ENCODE results near the gene HDC.

HDC gene, protein sequence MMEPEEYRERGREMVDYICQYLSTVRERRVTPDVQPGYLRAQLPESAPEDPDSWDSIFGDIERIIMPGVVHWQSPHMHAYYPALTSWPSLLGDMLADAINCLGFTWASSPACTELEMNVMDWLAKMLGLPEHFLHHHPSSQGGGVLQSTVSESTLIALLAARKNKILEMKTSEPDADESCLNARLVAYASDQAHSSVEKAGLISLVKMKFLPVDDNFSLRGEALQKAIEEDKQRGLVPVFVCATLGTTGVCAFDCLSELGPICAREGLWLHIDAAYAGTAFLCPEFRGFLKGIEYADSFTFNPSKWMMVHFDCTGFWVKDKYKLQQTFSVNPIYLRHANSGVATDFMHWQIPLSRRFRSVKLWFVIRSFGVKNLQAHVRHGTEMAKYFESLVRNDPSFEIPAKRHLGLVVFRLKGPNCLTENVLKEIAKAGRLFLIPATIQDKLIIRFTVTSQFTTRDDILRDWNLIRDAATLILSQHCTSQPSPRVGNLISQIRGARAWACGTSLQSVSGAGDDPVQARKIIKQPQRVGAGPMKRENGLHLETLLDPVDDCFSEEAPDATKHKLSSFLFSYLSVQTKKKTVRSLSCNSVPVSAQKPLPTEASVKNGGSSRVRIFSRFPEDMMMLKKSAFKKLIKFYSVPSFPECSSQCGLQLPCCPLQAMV

GRCh38 chr15:50265620-50266019 is at the start of gene HDC:
TSS of gene HDC (minus strand) at chr15:50265726. CDS start at chr15:50265623, 103 bp downstream.
- DNase-seq (ENCODE audit: low spot score): no peak

DNA sequence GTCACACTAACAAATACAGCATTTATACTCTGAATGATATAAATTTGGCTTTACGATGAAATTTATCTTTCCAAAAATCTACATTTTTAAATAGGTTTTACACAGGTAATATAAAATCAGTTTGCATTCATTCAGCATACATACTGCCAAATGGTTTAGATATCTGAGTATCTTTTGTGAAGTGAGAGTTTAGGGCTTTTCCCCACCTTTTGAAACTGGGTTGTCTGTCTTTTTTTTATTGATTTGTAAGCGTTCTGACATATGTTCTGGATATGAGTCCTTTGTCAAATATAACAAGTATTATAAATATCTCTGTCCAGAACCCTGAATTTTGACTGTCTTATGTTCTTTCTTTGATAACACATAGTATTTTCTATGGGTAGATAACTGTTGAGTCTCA is 47.1 kb upstream of the HDC start:
- no peak for DNase-seq (ENCODE audit: low spot score)

DNA sequence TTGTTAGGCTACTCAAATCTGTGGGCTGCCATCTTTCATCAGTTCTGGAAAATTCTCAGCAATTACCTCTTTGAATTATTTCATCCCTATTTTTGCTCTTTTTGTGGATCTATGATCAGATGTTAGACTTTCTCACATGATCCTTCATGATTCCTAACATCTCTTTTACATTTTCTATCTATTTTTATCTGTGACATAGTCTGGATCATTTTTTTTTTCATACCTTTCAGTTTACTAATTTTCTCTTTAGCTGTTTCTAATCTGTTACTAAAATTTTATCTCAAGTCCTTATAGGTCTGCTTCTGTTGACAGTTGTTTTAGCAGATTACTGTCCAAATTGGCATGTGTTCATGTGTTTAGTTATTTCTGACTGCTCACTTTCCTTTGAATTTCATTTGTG is 42.3 kb upstream of the HDC start:
- no peak for DNase-seq (ENCODE audit: low spot score)

DNA sequence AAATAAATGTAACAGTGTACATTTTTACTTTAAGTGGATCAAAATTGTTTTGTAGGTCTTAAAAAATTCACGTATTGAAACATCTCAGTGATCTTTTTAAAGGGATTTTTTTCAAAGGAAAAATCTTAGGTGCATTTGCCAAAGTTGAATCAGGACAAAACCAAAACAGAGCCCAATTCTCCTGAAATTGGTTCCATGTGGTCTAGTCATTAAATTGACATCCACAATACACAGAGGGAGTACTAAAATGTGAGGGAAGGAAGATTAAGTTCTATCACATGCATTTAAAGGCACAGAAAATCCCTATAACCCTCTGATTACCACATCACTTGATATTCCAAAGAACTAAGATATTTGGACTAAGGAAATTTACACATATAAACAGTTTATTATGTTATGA is 39.3 kb upstream of the HDC start:
- no peak for DNase-seq (ENCODE audit: low spot score)

DNA sequence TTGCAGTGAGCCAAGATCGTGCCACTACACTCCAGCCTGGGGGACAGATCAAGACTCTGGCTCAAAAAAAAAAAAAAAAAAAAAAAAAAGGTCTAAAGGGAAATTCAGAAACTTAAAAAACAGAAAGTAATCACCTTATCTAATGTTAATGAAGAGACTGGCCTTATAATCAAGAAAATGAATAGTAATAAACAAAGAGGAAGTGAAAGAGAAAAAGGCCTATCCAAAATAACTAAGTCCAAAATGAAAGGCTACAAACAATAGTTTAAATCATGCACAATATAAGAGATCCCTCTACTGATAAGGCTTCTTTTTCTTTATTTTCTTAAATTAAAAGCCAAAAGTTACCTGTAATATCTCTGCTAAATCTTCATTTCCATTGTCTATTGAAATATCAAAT is 37.1 kb upstream of the HDC start:
- no peak for DNase-seq (ENCODE audit: low spot score)

DNA sequence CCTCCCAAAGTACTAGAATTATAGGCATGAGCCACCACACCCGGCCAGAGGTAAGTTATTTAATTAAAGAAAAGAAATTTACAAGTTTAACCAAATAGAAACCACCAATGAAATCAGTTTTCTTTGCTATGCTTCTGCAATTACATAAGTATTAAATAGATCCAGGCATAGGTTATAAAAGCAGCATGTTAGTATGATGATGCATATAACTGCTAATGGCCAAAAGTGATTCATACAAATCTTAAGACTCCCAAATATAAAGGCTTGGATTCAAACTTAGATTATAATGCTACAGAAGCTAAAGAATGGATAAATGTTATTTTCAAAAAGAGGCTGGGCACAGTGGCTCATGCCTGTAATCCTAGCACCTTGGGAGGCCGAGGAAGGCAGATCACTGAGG is 32.8 kb upstream of the HDC start:
- no peak for DNase-seq (ENCODE audit: low spot score)

GRCh38 chr15:50295966-50296365 is 30.4 kb upstream of the HDC start:
- DNase-seq (ENCODE audit: low spot score): no peak

- DNase-seq (ENCODE audit: low spot score): no peak
These were observed 24.2 kb upstream of the HDC start for GRCh38 chr15:50289749-50290148.

DNA sequence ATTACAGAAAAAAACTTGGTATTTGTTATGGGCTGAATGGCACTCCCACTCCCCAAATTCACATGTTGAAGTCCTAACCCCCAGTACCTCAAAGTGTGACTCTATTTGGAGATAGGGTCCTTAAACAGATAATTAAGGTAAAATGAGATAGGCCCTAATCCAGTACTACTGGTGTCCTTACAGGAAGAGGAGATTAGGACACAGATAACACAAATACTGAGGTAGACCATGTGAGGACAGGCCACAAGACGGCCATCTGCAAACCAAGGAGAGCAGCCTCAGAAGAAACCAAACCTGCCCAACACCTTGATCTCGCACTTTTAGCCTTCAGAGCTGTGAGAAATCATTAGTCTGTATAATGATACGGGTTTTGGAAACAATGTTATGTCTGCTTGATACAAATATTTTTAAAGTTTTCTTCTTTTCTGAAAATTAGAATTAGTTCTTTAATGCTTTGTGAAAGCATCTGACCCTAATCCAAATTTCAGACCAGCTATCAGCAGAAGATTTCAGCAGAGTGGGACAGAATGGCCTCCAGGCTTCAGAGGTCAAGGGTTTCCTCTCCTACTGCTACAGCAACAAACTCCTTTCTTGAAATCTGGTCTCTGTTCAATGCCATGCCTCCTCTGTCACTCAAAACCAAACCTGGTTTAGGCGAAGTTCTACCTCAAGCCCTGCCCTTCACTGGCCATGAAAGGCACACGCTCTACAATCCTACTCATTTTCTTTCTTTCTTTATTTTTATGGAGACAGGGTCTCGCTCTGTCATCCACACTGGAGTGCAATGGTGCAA is 22.0 kb upstream of the HDC start:
- no peak for DNase-seq (ENCODE audit: low spot score)

DNA sequence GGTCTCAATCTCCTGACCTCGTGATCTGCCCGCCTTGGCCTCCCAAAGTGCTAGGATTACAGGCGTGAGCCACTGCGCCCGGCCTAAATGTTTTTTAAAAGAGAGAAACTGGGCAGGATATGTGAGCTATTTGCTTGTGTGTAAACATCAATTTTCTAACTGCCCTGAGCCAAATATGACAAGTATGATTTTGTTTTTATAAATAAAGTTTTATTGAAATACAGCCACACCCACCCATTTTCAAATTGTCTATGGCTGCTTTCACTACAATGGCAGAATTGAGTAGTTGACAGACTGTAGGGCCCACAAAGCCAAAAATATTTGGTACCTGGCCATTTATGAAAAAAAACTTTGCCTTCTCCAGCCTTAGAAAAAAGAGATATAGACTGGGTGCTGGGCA is 15.9 kb upstream of the HDC start:
- no peak for DNase-seq (ENCODE audit: low spot score)

- DNase-seq (ENCODE audit: low spot score): no peak
These were observed 14.7 kb upstream of the HDC start for GRCh38 chr15:50280271-50280670.

DNA sequence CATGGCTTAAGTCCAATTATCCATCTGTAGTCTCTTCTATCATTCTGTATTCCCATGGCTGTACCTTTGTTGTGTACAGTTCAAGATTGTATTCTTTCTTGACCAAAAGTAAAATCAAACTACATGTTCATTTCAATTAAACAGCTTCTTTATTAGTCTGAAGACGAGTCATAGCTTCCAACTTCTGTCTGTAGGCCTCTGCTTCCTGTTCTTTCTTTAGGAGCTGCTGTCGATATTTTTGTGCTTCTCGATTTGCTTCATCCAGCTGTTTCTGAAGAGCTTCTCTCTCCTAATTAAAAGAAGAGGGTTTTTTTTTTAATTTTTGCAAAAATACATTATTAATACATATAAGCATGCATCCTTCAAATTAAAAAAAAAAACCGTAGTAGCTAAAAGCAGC is 13.0 kb upstream of the HDC start:
- DNase-seq (ENCODE audit: low spot score): peak; percentile 7

DNA sequence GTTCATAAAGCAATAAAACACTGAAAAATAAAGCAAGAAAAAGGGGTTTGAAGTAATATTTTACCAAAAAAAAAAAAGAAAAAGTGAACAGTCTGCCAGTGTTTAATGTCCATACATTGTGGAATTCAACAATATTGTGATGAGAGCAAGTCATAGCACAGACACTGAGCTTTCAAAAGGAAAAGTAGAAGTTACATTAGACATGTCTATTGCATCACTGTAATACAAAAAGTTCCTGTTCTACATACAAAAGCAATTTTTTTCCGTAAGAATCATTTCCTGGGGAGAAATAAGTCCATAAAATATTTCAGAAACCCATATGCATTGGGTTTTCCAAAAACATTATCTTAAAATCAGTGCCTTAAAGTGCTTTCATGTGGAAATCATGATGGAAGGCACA is 11.8 kb upstream of the HDC start:
- DNase-seq (ENCODE audit: low spot score): no peak

GRCh38 chr15:50275908-50276307 is 10.4 kb upstream of the HDC start:
- DNase-seq (ENCODE audit: low spot score): no peak

DNA sequence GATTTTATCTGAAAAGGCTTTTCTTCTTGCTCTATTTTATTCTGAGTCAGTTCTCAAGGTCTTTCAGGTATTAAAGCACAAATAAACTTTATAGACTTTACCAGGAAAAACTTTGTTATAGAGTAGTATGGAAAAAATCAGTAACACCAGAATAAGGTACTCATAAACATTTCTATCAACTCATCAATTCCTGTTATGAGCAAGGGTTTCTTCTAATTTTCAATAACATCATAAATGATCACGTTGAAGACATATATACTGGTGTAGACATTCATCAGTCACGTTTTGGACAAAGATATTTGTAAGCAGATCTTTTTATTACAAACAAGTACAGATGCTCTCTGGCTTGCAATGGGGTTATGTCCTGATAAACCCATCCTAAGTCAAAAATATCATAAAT is 9.6 kb upstream of the HDC start:
- DNase-seq (ENCODE audit: low spot score): no peak

DNA sequence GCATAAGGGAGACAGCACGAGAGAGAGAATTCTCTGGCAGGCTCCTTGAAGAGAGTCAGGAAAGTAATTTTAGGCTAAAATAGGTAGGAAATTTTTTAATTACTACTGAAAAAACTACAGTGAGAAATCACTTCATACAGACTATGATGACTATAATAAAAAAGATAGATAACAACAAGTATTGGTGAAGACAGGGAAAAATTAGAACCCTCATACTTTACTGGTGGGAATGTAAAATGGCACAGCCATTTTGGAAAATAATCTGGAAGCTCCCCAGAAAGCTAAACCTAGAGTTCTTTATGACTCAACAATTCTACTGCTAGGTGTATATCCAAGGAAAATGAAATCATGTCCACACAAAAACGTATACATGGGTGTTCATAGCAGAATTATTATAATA is 2.1 kb upstream of the HDC start:
- no peak for DNase-seq (ENCODE audit: low spot score)

GRCh38 chr15:50262533-50262932 is 3.0 kb downstream of the HDC start:
- DNase-seq (ENCODE audit: low spot score): no peak

- DNase-seq (ENCODE audit: low spot score): no peak
These were observed 3.5 kb downstream of the HDC start for GRCh38 chr15:50261981-50262380.

DNA sequence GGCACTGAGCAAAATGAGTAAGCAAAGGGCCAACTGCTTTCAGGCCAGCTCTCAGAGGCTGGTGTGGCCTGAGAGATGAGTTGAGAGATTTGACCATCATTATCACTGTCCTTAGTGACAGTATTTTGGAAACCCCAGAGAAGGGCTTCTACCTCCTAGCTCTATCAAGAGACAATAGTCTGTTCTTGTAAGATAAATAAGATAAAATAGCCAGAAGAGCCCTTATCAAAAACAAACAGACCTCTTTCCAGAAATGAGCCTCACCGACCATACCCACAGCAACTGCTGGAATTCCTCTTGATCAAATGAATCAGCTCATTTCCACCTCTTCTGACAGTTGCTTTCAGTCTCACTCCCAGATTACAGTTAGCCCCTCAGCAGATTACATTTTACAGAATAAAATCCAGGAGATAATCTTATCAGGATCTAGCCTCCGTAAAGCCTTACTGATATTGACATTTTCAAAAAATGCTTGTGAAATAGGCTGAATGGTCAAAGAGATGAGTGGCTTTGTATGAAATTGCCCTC is 4.5 kb downstream of the HDC start:
- DNase-seq (ENCODE audit: low spot score): no peak

- no peak for DNase-seq (ENCODE audit: low spot score)
These were observed 6.2 kb downstream of the HDC start for GRCh38 chr15:50259276-50259675.

GRCh38 chr15:50257924-50258323 is 7.6 kb downstream of the HDC start:
- no peak for DNase-seq (ENCODE audit: low spot score)

DNA sequence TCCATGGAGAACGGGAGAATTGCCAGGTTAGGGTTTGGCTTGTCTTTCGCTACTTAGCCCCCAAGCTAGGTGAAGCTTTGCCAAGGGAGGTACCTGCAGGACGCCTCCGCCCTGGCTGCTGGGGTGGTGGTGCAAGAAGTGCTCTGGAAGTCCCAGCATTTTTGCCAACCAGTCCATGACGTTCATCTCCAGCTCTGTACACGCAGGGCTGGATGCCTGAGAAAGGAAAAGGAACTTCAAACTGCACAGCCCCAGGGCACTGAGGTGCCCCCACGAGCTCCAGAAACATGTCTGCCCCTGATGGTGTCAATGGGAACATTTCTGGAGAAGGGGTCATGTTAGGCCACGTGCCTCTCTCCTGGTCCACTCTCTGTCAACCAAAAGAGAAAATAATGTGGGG is 8.2 kb downstream of the HDC start:
- DNase-seq (ENCODE audit: low spot score): no peak

Data from globus pallidus (tissue), 1 donor.